GM23338 (cell line): ENCODE data around the gene STK38L. TPM values are rescaled to one million over a fixed set of nuclear protein-coding genes. Genes with fewer than 3 reads are reported as not detected.

Experiments
- ATAC-seq: fragments of 200-7000 bp; cut with Tn5 transposase; 3 replicates; pipeline ENCODE4 v1.9.1; 2020
- DNase-seq: peaks from one replicate; pipeline ENCODE4 v3.0.0-alpha.2; 2015; ENCODE audit warnings: low spot score
- H2AFZ ChIP-seq: fragments of 200-600 bp; sonication (generic); 2 replicates; pipeline ENCODE4 v1.8.0; 2016; ENCODE audit warnings: antibody characterized with exemption, mild to moderate bottlenecking, moderate library complexity
- H3F3A ChIP-seq: fragments of 200-600 bp; sonication (generic); replicated peaks from 2 replicates; pipeline ENCODE4 v1.8.0; 2017; ENCODE audit warnings: antibody characterized with exemption, mixed run types, low read depth
- H3K27ac ChIP-seq: fragments of 200-600 bp; sonication (generic); 2 replicates; pipeline ENCODE4 v1.6.1; 2016; ENCODE audit warnings: low read depth
- H3K27me3 ChIP-seq: fragments of 200-600 bp; sonication (generic); 2 replicates; pipeline ENCODE4 v1.8.0; 2016; ENCODE audit warnings: mild to moderate bottlenecking, mixed run types, moderate library complexity; ENCODE audit not compliant: insufficient read depth
- H3K36me3 ChIP-seq: fragments of 200-600 bp; sonication (generic); 2 replicates; pipeline ENCODE4 v1.8.0; 2016; ENCODE audit warnings: mild to moderate bottlenecking; ENCODE audit not compliant: insufficient read depth
- H3K4me1 ChIP-seq: fragments of 200-600 bp; sonication (generic); 2 replicates; pipeline ENCODE4 v1.8.0; 2016; ENCODE audit warnings: mild to moderate bottlenecking, moderate library complexity; ENCODE audit not compliant: insufficient read depth
- H3K4me2 ChIP-seq: fragments of 200-600 bp; sonication (generic); 2 replicates; pipeline ENCODE4 v1.7.1; 2017; ENCODE audit warnings: mixed run types
- H3K4me3 ChIP-seq: fragments of 200-600 bp; sonication (generic); 2 replicates; pipeline ENCODE4 v1.6.1; 2016; ENCODE audit warnings: mixed run types
- H3K79me2 ChIP-seq: fragments of 200-600 bp; sonication (generic); replicated peaks from 2 replicates; pipeline ENCODE4 v1.8.0; 2017; ENCODE audit warnings: mild to moderate bottlenecking; ENCODE audit not compliant: insufficient read depth
- H3K9me2 ChIP-seq: fragments of 200-600 bp; sonication (generic); 2 replicates; pipeline ENCODE4 v1.8.0; 2017; ENCODE audit not compliant: insufficient read depth
- H4K20me1 ChIP-seq: fragments of 200-600 bp; sonication (generic); replicated peaks from 2 replicates; pipeline ENCODE4 v1.8.0; 2017; ENCODE audit warnings: mild to moderate bottlenecking; ENCODE audit not compliant: insufficient read depth
- H3K27ac Mint-ChIP-seq: 2 replicates; pipeline ENCODE4 v1.8.0; 2020; ENCODE audit warnings: inconsistent platforms, mild to moderate bottlenecking, moderate library complexity, mixed read lengths
- H3K27me3 Mint-ChIP-seq: 3 replicates; pipeline ENCODE4 v1.8.0; 2022; ENCODE audit warnings: low read depth, mild to moderate bottlenecking, moderate library complexity, mixed read lengths, inconsistent platforms; ENCODE audit not compliant: insufficient read depth, poor library complexity
- H3K36me3 Mint-ChIP-seq: 3 replicates; pipeline ENCODE4 v1.8.0; 2021; ENCODE audit warnings: low read depth, mild to moderate bottlenecking, inconsistent platforms, moderate library complexity, mixed read lengths
- H3K4me1 Mint-ChIP-seq: 3 replicates; pipeline ENCODE4 v1.8.0; 2020; ENCODE audit warnings: mild to moderate bottlenecking, inconsistent platforms, mixed read lengths
- H3K4me3 Mint-ChIP-seq: 3 replicates; pipeline ENCODE4 v1.8.0; 2021; ENCODE audit warnings: moderate library complexity, mild to moderate bottlenecking, inconsistent platforms, mixed read lengths
- H3K9me3 Mint-ChIP-seq: 3 replicates; pipeline ENCODE4 v1.8.0; 2020; ENCODE audit warnings: moderate library complexity, mild to moderate bottlenecking, inconsistent platforms, mixed read lengths
- CREB1 ChIP-seq: fragments of 250-450 bp; sonication (Bioruptor Pico); IDR thresholded peaks from 2 replicates; pipeline ENCODE4 v1.5.0; 2020; ENCODE audit warnings: low read depth, mild to moderate bottlenecking, moderate library complexity
- CTCF ChIP-seq, 2 experiments: fragments of 200-600 bp in 1 of 2; sonication (generic) in 1 of 2; conservative IDR thresholded peaks; 2 replicates each; pipeline versions ENCODE4 v1.5.1 to v1.6.1; 2016 to 2017; ENCODE audit warnings: antibody characterized with exemption in 2 of 2, low read depth in 2 of 2, mild to moderate bottlenecking in 2 of 2, moderate library complexity in 1 of 2
- ETS1 ChIP-seq: IDR thresholded peaks from 2 replicates; pipeline ENCODE4 v1.6.1; 2016; ENCODE audit warnings: antibody characterized with exemption
- EZH2 ChIP-seq: fragments of 200-600 bp; sonication (generic); IDR thresholded peaks from one replicate; pipeline ENCODE4 v1.8.0; 2017; ENCODE audit warnings: antibody characterized with exemption, mild to moderate bottlenecking, low read depth; ENCODE audit not compliant: unreplicated experiment
- EZH2phosphoT487 ChIP-seq: fragments of 200-600 bp; sonication (generic); IDR thresholded peaks from one replicate; pipeline ENCODE4 v1.8.1; 2018; ENCODE audit warnings: antibody characterized with exemption; ENCODE audit not compliant: unreplicated experiment
- JUNB ChIP-seq: IDR thresholded peaks from one replicate; pipeline ENCODE4 v1.6.1; 2016; ENCODE audit warnings: antibody characterized with exemption; ENCODE audit not compliant: unreplicated experiment
- NANOG ChIP-seq: IDR thresholded peaks from 2 replicates; pipeline ENCODE4 v1.6.1; 2016; ENCODE audit warnings: antibody characterized with exemption, borderline replicate concordance
- POLR2AphosphoS5 ChIP-seq: IDR thresholded peaks from 2 replicates; pipeline ENCODE4 v1.6.1; 2016; ENCODE audit warnings: antibody characterized with exemption, low read depth
- STAT1 ChIP-seq: IDR thresholded peaks from one replicate; pipeline ENCODE4 v1.6.1; 2016; ENCODE audit warnings: antibody characterized with exemption; ENCODE audit not compliant: unreplicated experiment
- ZNF114 ChIP-seq: fragments of 250-450 bp; sonication (Bioruptor Pico); IDR thresholded peaks from 2 replicates; pipeline ENCODE4 v1.5.0; 2020; ENCODE audit warnings: mild to moderate bottlenecking, moderate library complexity
- ZNF331 ChIP-seq: fragments of 250-450 bp; sonication (Bioruptor Pico); IDR thresholded peaks from 2 replicates; pipeline ENCODE4 v1.5.0; 2020; ENCODE audit warnings: low read depth, mild to moderate bottlenecking, moderate library complexity
- ZNF462 ChIP-seq: fragments of 250-450 bp; sonication (Bioruptor Pico); IDR thresholded peaks from 2 replicates; pipeline ENCODE4 v1.5.0; 2020; ENCODE audit warnings: mild to moderate bottlenecking, moderate library complexity
- polyA plus RNA-seq: library from polyadenylated mRNA; unstranded; fragments of >200 nt; fragmentation: Nextera tagmentation; extraction: Ambion mirVana; gene quantifications from 2 replicates; pipeline ENCODE4 v1.2.1, GENCODE V29; 2016
- total RNA-seq: library from RNA; depleted of rRNA; stranded (reverse); fragments of >200 nt; shearing (Covaris generic); gene quantifications from 2 replicates; pipeline ENCODE4 v1.2.3, GENCODE V29; 2014

The STK38L gene
- total and polyA plus RNA-seq, 2 experiments from 2014 or later: 28.9 to 56.5 TPM

- Mint-ChIP-seq H3K9me3 (no peaks in the 10 kb centered on the region), H3K27me3 (no peaks in the 10 kb centered on the region), H3K4me1 (peaks cover 9% of the 10 kb centered on the region), H3K4me3 (no peak overlapping the region), H3K27ac (peak overlapping the region; percentile 52; the same call in 1 of the 2 replicates), H3K36me3 (peaks cover 27% of the 10 kb centered on the region)
- Histone ChIP-seq H4K20me1 (no peaks in the 10 kb centered on the region; the same call in 1 of the 2 replicates), H3K4me2 (0 out of 2 replicates have a peak overlapping the region, but pooled peaks have one; percentile 5), H3K4me1 (peaks cover 24% of the 10 kb centered on the region), H3F3A (no peaks in the 10 kb centered on the region), H3K4me3 (no peak overlapping the region), H3K27ac (peak overlapping the region; percentile 3; the same call in 1 of the 2 replicates), H2AFZ (no peak overlapping the region), H3K79me2 (no peaks in the 10 kb centered on the region), H3K9me2 (no peaks in the 10 kb centered on the region), H3K27me3 (no peaks in the 10 kb centered on the region), H3K36me3 (peaks cover 19% of the 10 kb centered on the region)
- no peak for TF ChIP-seq NANOG
- TF ChIP-seq CREB1 (CRISPR knock-in tag): no peak
- TF ChIP-seq EZH2: no peak
- no peak for TF ChIP-seq POLR2AphosphoS5
- no peak for TF ChIP-seq ZNF331 (CRISPR knock-in tag)
- no peak for TF ChIP-seq ZNF114 (CRISPR knock-in tag)
- TF ChIP-seq EZH2phosphoT487: no peak
- ATAC-seq (peak; percentile 61), DNase-seq (no peak)
Measured at GRCh38 chr12:27319848-27320247, 75.8 kb downstream of the STK38L start.

- Histone ChIP-seq H3K4me1 (peaks cover 13% of the 10 kb centered on the region; the same call in 1 of the 2 replicates), H3K4me2 (no peak overlapping the region), H2AFZ (no peak overlapping the region), H3K4me3 (no peak overlapping the region), H3K27me3 (no peaks in the 10 kb centered on the region), H3K36me3 (peaks cover 12% of the 10 kb centered on the region; the same call in 1 of the 2 replicates), H3F3A (no peaks in the 10 kb centered on the region), H3K79me2 (no peaks in the 10 kb centered on the region), H3K27ac (no peak overlapping the region), H3K9me2 (no peaks in the 10 kb centered on the region), H4K20me1 (no peaks in the 10 kb centered on the region; the same call in 1 of the 2 replicates)
- DNase-seq (no peak), ATAC-seq (no peak)
- no peak overlapping the region for H3K27ac Mint-ChIP-seq
- H3K4me1 Mint-ChIP-seq: peaks cover 5% of the 10 kb centered on the region
- no peak overlapping the region for H3K4me3 Mint-ChIP-seq
- peaks cover 8% of the 10 kb centered on the region; the same call in 2 of the 3 replicates for H3K36me3 Mint-ChIP-seq
- no peaks in the 10 kb centered on the region for H3K27me3 Mint-ChIP-seq
- H3K9me3 Mint-ChIP-seq: no peaks in the 10 kb centered on the region
- no peak for TF ChIP-seq STAT1
- TF ChIP-seq CTCF (conservative IDR thresholded peaks at IDR 0.05; ENCODE audit: low read depth in 2 of 2): no peak
- no peak for TF ChIP-seq ZNF462 (CRISPR knock-in tag)
- TF ChIP-seq EZH2phosphoT487: no peak
- TF ChIP-seq ZNF331 (CRISPR knock-in tag): no peak
- no peak for TF ChIP-seq POLR2AphosphoS5
- no peak for TF ChIP-seq EZH2
- TF ChIP-seq JUNB: no peak
- TF ChIP-seq ETS1: no peak
- no peak for TF ChIP-seq NANOG
- TF ChIP-seq CREB1 (CRISPR knock-in tag): no peak
Measured at GRCh38 chr12:27324530-27324929, 80.4 kb downstream of the STK38L start.
